K562 (cell line): Measurements from ENCODE around the gene FERMT3. TPM values are rescaled to one million over a fixed set of nuclear protein-coding genes. Genes with fewer than 3 reads are reported as not detected.

Experiments
- CBX3 ChIP-seq, 2 experiments: IDR thresholded peaks; 1 replicate in 1 of 2; 2 replicates in 1 of 2; pipeline ENCODE4 v1.6.1; 2012; ENCODE audit warnings: inconsistent platforms in 2 of 2, low read length in 2 of 2, borderline replicate concordance in 1 of 2, control low read depth in 1 of 2
- CREB1 ChIP-seq, 2 experiments: sonication (generic) in 1 of 2; formaldehyde crosslinking in 1 of 2; IDR thresholded peaks; 2 replicates each; pipeline versions ENCODE4 v1.6.1 to v1.8.0; 2012 to 2022; ENCODE audit warnings: inconsistent platforms in 1 of 2, mild to moderate bottlenecking in 1 of 2, missing genetic modification reagents in 1 of 2, moderate library complexity in 1 of 2
- ERF ChIP-seq: fragments of 450-650 bp; formaldehyde crosslinking; IDR thresholded peaks from 2 replicates; pipeline ENCODE4 v1.4.0; 2020; ENCODE audit warnings: mild to moderate bottlenecking, mixed read lengths
- HLTF ChIP-seq: fragments of 450-650 bp; IDR thresholded peaks from 2 replicates; pipeline ENCODE4 v1.6.1; 2016
- MYC ChIP-seq, 2 experiments: fragments of 250-450 bp in 1 of 2; sonication (Bioruptor Pico) in 1 of 2; IDR thresholded peaks; 2 replicates each; pipeline versions ENCODE4 v1.5.1 to v1.6.1; 2012 to 2021; ENCODE audit warnings: low read depth in 2 of 2, borderline replicate concordance in 1 of 2, improper control_type of control experiment in 1 of 2, low read length in 1 of 2, mild to moderate bottlenecking in 1 of 2, moderate library complexity in 1 of 2
- PHF8 ChIP-seq: fragments of 200-600 bp; sonication (generic); IDR thresholded peaks from 2 replicates; pipeline ENCODE4 v1.6.1; 2012; ENCODE audit warnings: mixed run types, mild to moderate bottlenecking, inconsistent platforms, low read length, moderate library complexity, borderline replicate concordance
- POLR2A ChIP-seq: fragments of 450-650 bp; conservative IDR thresholded peaks from 2 replicates; pipeline ENCODE4 v1.6.1; 2016
- RB1 ChIP-seq: fragments of 450-650 bp; IDR thresholded peaks from 2 replicates; pipeline ENCODE4 v1.6.1; 2017; ENCODE audit warnings: low read depth, mild to moderate bottlenecking
- RBBP5 ChIP-seq: fragments of 200-600 bp; sonication (generic); IDR thresholded peaks from 2 replicates; pipeline ENCODE4 v1.6.1; 2012; ENCODE audit warnings: borderline replicate concordance, mild to moderate bottlenecking, low read length, control low read depth, inconsistent platforms; ENCODE audit not compliant: insufficient read depth, poor library complexity, severe bottlenecking
- SIN3A ChIP-seq, 2 experiments: fragments of 150-350 bp in 1 of 2; IDR thresholded peaks; 2 replicates each; pipeline ENCODE4 v1.6.1; 2011 to 2016; ENCODE audit warnings: borderline replicate concordance in 2 of 2, low read depth in 2 of 2, low read length in 2 of 2, mild to moderate bottlenecking in 2 of 2, moderate library complexity in 2 of 2; ENCODE audit not compliant: control insufficient read depth in 1 of 2
- STAT5B ChIP-seq: fragments of 250-450 bp; sonication (Bioruptor Pico); IDR thresholded peaks from 2 replicates; pipeline ENCODE4 v1.8.0; 2021; ENCODE audit warnings: mild to moderate bottlenecking, inconsistent platforms
- YY1 ChIP-seq, 3 experiments: IDR thresholded peaks; 2 replicates each; pipeline ENCODE4 v1.6.1; 2011; ENCODE audit warnings: low read length in 2 of 3, mild to moderate bottlenecking in 2 of 3, moderate library complexity in 2 of 3, borderline replicate concordance in 1 of 3, control low read depth in 1 of 3, low read depth in 1 of 3; ENCODE audit not compliant: insufficient read depth in 3 of 3, insufficient replicate concordance in 2 of 3, control insufficient read depth in 1 of 3, insufficient read length in 1 of 3; ENCODE audit errors: extremely low read depth in 1 of 3
- polyA plus RNA-seq, 8 experiments: library from polyadenylated mRNA; depleted of rRNA in 4 of 8; stranded (reverse) in 5 of 8; unstranded in 3 of 8; fragments of >200 nt; fragmentation: Nextera tagmentation in 2 of 8; fragmentation: Illumina TruSeq in 1 of 8; extraction: Ambion mirVana in 2 of 8; extraction: Trizol in 1 of 8; gene quantifications; 2 replicates each; pipeline versions ENCODE4 v1.2.1 to v1.2.3, GENCODE V29; 2011 to 2014; ENCODE audit warnings: inconsistent platforms in 1 of 8, missing spikeins in 1 of 8
- total RNA-seq, 7 experiments: library from RNA; depleted of rRNA in 6 of 7; stranded (reverse); fragments of >200 nt in 6 of 7; fragmentation: Illumina TruSeq in 2 of 7; extraction: Trizol in 2 of 7; gene quantifications; 2 replicates each; pipeline versions ENCODE4 v1.2.1 to v1.2.3, GENCODE V29; 2011 to 2021; ENCODE audit warnings: low replicate concordance in 1 of 7
- TF ChIP-seq, protein P1 (sequence below), 2 experiments: IDR thresholded peaks; 2 replicates each; pipeline ENCODE4 v1.6.1; 2011; ENCODE audit warnings: borderline replicate concordance in 1 of 2, control low read depth in 1 of 2, low read depth in 1 of 2, low read length in 1 of 2, mild to moderate bottlenecking in 1 of 2, mixed read lengths in 1 of 2, moderate library complexity in 1 of 2; ENCODE audit not compliant: insufficient read depth in 1 of 2, insufficient read length in 1 of 2, poor library complexity in 1 of 2, severe bottlenecking in 1 of 2; ENCODE audit errors: extremely low read depth in 1 of 2
- TF ChIP-seq, protein P2 (sequence below), 2 experiments: fragments of 150-350 bp in 1 of 2; IDR thresholded peaks; 2 replicates each; pipeline ENCODE4 v1.6.1; 2012 to 2016; ENCODE audit warnings: low read depth in 2 of 2, low read length in 2 of 2, mild to moderate bottlenecking in 1 of 2, moderate library complexity in 1 of 2
- TF ChIP-seq, protein P3 (sequence below), 2 experiments: IDR thresholded peaks; 2 replicates each; pipeline ENCODE4 v1.6.1; 2012; ENCODE audit warnings: improper control_type of control experiment in 2 of 2, low read depth in 2 of 2, low read length in 2 of 2, borderline replicate concordance in 1 of 2

The FERMT3 gene
- total and polyA plus RNA-seq, 9 of the 15 experiments (the other 6 are each of a cell fraction or from before 2014, with no cell fraction given), result 3.2 to 275 (median 79.7) TPM

DNA sequence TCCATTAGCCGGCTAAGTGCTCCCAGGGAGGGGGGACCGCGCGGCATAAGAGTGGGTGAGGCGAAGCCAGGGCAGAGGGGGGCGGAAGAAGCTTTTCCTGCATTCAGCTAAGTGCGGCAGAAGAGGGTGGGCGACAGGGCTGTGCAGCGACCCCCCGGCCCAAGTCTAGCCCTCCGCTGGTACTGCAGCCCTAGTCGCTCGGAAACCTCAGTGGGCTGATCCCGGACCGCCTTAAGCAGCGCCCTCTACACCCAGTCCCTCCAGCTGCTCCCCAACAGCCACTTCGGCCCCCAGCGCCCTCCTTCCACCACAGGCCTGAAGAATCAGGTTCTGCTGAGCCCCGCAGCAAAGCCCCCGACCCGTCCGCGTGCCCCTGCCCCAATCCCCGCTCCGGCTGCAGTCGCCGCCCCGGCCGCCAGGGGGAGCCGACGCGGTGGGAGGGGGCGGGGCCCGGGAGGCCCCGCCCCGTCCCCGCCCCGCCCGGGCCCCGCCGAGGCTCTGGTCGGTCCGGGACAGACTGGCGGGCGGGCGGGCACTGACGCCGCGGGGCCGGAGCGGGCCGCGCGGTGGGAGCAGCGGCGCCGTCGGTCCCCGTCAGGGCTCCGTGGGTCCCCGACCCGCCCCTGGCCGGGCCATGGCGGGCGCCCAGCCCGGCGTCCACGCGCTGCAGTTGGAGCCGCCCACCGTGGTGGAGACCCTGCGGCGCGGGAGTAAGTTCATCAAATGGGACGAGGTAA, 44.7 kb downstream of the FERMT3 start, which contains the start of gene PLCB3 (continued):
- TF ChIP-seq ERF (CRISPR knock-in tag), result 0 out of 2 replicates have a peak, but pooled peaks have one; percentile 19
- TF ChIP-seq CREB1 (IDR thresholded peaks at IDR 0.05), result no peak
- peak; percentile 45; the same call in 1 of the 2 replicates for TF ChIP-seq CREB1 (CRISPR knock-in tag; IDR thresholded peaks at IDR 0.05)
- peak in 1 of 2 experiments; percentile 80; a peak in 1 of 4 replicates for TF ChIP-seq SIN3A (IDR thresholded peaks at IDR 0.05; ENCODE audit: borderline replicate concordance in 2 of 2, control insufficient read depth in 1 of 2, low read depth in 2 of 2, low read length in 2 of 2)
- TF ChIP-seq MYC (IDR thresholded peaks at IDR 0.05; ENCODE audit: low read depth, low read length), result peak; percentile 67
- TF ChIP-seq MYC (CRISPR knock-in tag; IDR thresholded peaks at IDR 0.05; ENCODE audit: borderline replicate concordance, low read depth), result no peak
- TF ChIP-seq, protein P1, sequence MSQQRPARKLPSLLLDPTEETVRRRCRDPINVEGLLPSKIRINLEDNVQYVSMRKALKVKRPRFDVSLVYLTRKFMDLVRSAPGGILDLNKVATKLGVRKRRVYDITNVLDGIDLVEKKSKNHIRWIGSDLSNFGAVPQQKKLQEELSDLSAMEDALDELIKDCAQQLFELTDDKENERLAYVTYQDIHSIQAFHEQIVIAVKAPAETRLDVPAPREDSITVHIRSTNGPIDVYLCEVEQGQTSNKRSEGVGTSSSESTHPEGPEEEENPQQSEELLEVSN (IDR thresholded peaks at IDR 0.05; ENCODE audit: borderline replicate concordance in 1 of 2, extremely low read depth in 1 of 2, insufficient read depth in 1 of 2, insufficient read length in 1 of 2, low read depth in 1 of 2, low read length in 1 of 2, poor library complexity in 1 of 2, severe bottlenecking in 1 of 2), result peak in 1 of 2 experiments; percentile 60
- TF ChIP-seq POLR2A, result peak; percentile 62
- peak; percentile 55; the same call in 1 of the 2 replicates for TF ChIP-seq RB1
- TF ChIP-seq, protein P2, sequence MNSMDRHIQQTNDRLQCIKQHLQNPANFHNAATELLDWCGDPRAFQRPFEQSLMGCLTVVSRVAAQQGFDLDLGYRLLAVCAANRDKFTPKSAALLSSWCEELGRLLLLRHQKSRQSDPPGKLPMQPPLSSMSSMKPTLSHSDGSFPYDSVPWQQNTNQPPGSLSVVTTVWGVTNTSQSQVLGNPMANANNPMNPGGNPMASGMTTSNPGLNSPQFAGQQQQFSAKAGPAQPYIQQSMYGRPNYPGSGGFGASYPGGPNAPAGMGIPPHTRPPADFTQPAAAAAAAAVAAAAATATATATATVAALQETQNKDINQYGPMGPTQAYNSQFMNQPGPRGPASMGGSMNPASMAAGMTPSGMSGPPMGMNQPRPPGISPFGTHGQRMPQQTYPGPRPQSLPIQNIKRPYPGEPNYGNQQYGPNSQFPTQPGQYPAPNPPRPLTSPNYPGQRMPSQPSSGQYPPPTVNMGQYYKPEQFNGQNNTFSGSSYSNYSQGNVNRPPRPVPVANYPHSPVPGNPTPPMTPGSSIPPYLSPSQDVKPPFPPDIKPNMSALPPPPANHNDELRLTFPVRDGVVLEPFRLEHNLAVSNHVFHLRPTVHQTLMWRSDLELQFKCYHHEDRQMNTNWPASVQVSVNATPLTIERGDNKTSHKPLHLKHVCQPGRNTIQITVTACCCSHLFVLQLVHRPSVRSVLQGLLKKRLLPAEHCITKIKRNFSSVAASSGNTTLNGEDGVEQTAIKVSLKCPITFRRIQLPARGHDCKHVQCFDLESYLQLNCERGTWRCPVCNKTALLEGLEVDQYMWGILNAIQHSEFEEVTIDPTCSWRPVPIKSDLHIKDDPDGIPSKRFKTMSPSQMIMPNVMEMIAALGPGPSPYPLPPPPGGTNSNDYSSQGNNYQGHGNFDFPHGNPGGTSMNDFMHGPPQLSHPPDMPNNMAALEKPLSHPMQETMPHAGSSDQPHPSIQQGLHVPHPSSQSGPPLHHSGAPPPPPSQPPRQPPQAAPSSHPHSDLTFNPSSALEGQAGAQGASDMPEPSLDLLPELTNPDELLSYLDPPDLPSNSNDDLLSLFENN (IDR thresholded peaks at IDR 0.05; ENCODE audit: low read depth in 2 of 2, low read length in 2 of 2), result no peak
- peak; percentile 39; the same call in 1 of the 2 replicates for TF ChIP-seq HLTF
- TF ChIP-seq RBBP5, result peak; percentile 47
- TF ChIP-seq PHF8, result peak; percentile 77; the same call in 1 of the 2 replicates
- no peak for TF ChIP-seq STAT5B
- TF ChIP-seq CBX3 (IDR thresholded peaks at IDR 0.05; ENCODE audit: borderline replicate concordance in 1 of 2, low read length in 2 of 2), result 0 out of 3 replicates have a peak, but pooled peaks of 1 of the 2 experiments have one; percentile 31
- TF ChIP-seq, protein P3, sequence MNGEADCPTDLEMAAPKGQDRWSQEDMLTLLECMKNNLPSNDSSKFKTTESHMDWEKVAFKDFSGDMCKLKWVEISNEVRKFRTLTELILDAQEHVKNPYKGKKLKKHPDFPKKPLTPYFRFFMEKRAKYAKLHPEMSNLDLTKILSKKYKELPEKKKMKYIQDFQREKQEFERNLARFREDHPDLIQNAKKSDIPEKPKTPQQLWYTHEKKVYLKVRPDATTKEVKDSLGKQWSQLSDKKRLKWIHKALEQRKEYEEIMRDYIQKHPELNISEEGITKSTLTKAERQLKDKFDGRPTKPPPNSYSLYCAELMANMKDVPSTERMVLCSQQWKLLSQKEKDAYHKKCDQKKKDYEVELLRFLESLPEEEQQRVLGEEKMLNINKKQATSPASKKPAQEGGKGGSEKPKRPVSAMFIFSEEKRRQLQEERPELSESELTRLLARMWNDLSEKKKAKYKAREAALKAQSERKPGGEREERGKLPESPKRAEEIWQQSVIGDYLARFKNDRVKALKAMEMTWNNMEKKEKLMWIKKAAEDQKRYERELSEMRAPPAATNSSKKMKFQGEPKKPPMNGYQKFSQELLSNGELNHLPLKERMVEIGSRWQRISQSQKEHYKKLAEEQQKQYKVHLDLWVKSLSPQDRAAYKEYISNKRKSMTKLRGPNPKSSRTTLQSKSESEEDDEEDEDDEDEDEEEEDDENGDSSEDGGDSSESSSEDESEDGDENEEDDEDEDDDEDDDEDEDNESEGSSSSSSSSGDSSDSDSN (IDR thresholded peaks at IDR 0.05; ENCODE audit: borderline replicate concordance in 1 of 2, low read depth in 2 of 2, low read length in 2 of 2), result 0 out of 4 replicates have a peak, but pooled peaks of 1 of the 2 experiments have one; percentile 29
- TF ChIP-seq YY1 (IDR thresholded peaks at IDR 0.05; ENCODE audit: borderline replicate concordance in 1 of 3, control insufficient read depth in 1 of 3, extremely low read depth in 1 of 3, insufficient read depth in 3 of 3, insufficient read length in 1 of 3, insufficient replicate concordance in 2 of 3, low read depth in 1 of 3, low read length in 2 of 3), result peak in 2 of 3 experiments; percentile 46 to 65
